ENCODE measurements around the gene DISC1.
A peak's percentile ranks its signal among the peaks of the same experiment; 100 is the strongest.
"Not testable (repeated sequence)": the region's sequence is repeated elsewhere in the genome, so short reads cannot be mapped to it uniquely, and the experiment has no call there.

Gene DISC1

GRCh38 chr1:231957359-231957758 is 330.8 kb downstream of the DISC1 start:
- H3K9me3 Mint-ChIP-seq: peaks cover 12% of the 10 kb centered on the region
- peaks cover 51% of the 10 kb centered on the region for H3K36me3 Mint-ChIP-seq (ENCODE audit: low read depth)
- intact Hi-C loops (cut with micrococcal nuclease): no loop called here
- H3K4me1 Mint-ChIP-seq (ENCODE audit: low read depth): peaks cover 10% of the 10 kb centered on the region
- H3K27ac Mint-ChIP-seq: peak overlapping the region; percentile 20
- H3K4me3 Mint-ChIP-seq: no peak overlapping the region
- no peaks in the 10 kb centered on the region for H3K27me3 Mint-ChIP-seq

DNA sequence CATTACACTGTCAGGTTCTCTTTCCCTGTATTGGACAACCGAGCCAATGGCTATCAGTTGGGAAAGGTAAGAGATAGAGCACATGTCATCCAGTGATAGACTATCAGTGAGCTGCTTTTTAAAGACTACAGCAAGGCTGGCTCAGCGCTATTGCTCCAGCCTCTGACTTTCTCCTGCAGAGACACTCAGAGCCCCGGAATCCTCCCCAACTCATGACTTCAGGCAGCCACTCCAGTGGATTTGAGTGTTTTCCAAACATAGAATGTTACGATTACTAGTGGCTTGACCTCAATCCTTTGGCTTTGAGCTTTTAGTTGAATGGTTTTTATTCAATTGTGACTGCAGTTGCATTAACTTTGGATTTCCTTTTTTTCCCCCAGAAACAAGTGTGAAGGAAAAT is 331.9 kb downstream of the DISC1 start:
- Mint-ChIP-seq H3K4me1 (ENCODE audit: low read depth) (peaks cover 19% of the 10 kb centered on the region), H3K9me3 (peaks cover 12% of the 10 kb centered on the region), H3K4me3 (no peak overlapping the region), H3K36me3 (ENCODE audit: low read depth) (peaks cover 59% of the 10 kb centered on the region), H3K27ac (no peak overlapping the region), H3K27me3 (no peaks in the 10 kb centered on the region)
- intact Hi-C loops (cut with micrococcal nuclease): no loop called here

DNA sequence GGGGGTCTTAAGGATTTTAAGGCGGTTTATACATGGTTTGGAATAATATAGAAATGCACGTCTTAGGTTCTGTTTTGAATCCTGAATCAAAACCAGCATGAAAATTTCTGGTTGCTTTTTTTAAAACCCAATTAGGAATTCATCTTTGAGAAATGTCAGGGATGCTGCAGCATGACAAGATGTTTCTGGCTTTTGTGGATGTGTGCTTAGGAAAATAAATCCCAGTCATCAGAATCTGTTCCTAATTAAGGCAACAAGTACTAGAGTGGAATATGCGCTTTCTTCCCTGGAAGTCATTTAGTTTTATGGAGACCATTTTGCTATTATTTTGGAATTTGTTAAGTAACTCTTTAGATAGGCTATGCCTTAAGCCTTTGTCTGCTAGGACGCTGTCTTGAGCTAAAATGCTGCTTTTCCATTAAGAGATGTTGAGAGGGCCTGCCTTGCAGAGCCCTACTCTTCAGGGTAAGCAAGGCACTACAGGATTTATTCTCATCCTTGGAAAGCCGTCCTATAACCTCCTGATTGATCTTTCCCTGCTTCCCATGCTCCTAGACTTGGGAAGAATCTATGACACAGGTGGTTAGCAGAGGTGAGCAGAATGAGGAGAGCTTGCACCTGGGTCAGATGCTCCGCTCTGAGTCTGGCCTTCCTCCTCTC is 332.8 kb downstream of the DISC1 start:
- peaks cover 12% of the 10 kb centered on the region for H3K9me3 Mint-ChIP-seq
- H3K36me3 Mint-ChIP-seq (ENCODE audit: low read depth): peaks cover 67% of the 10 kb centered on the region
- intact Hi-C loops (cut with micrococcal nuclease): no loop called here
- H3K27me3 Mint-ChIP-seq: no peaks in the 10 kb centered on the region
- peaks cover 28% of the 10 kb centered on the region for H3K4me1 Mint-ChIP-seq (ENCODE audit: low read depth)
- H3K27ac Mint-ChIP-seq: no peak overlapping the region
- no peak overlapping the region for H3K4me3 Mint-ChIP-seq

GRCh38 chr1:231961801-231962200 is 335.2 kb downstream of the DISC1 start:
- H3K4me3 Mint-ChIP-seq; H3K9me3 Mint-ChIP-seq; H3K27me3 Mint-ChIP-seq; H3K27ac Mint-ChIP-seq; intact Hi-C loops (cut with micrococcal nuclease): not testable (repeated sequence)
- H3K4me1 Mint-ChIP-seq (ENCODE audit: low read depth): peaks cover 44% of the 10 kb centered on the region
- H3K36me3 Mint-ChIP-seq (ENCODE audit: low read depth): peaks cover 52% of the 10 kb centered on the region

- Mint-ChIP-seq H3K27ac (no peak overlapping the region), H3K4me3 (no peak overlapping the region), H3K36me3 (ENCODE audit: low read depth) (peaks cover 46% of the 10 kb centered on the region), H3K9me3 (no peaks in the 10 kb centered on the region), H3K27me3 (no peaks in the 10 kb centered on the region), H3K4me1 (ENCODE audit: low read depth) (peaks cover 44% of the 10 kb centered on the region)
- intact Hi-C loops (cut with micrococcal nuclease): no loop called here
These were observed 336.0 kb downstream of the DISC1 start for GRCh38 chr1:231962636-231963035.

GRCh38 chr1:231964241-231964640 is 337.7 kb downstream of the DISC1 start:
- peak overlapping the region; percentile 60 for H3K27ac Mint-ChIP-seq
- H3K4me3 Mint-ChIP-seq: no peak overlapping the region
- no peaks in the 10 kb centered on the region for H3K27me3 Mint-ChIP-seq
- H3K4me1 Mint-ChIP-seq (ENCODE audit: low read depth): peaks cover 44% of the 10 kb centered on the region
- no peaks in the 10 kb centered on the region for H3K9me3 Mint-ChIP-seq
- intact Hi-C loops (cut with micrococcal nuclease): no loop called here
- peaks cover 52% of the 10 kb centered on the region for H3K36me3 Mint-ChIP-seq (ENCODE audit: low read depth)

DNA sequence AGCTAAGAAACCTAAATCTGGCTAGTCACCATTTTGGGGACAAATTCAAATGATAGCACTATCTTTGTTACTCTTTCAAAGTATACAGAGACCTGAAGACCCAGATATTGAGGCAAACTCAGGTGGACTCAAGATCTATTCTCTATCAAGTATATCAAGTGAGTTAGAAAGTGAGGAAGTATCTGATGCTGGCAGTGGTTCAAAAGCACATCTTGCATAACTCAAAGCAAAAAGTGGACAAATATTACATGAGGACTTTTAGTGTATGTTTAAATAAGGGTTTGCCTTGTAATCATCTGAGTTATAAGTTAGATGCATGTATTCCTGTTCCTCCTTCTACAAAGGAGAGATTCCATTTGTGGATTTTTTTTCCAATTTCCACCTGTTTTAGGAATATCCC is 338.4 kb downstream of the DISC1 start:
- Mint-ChIP-seq H3K9me3 (no peaks in the 10 kb centered on the region), H3K36me3 (ENCODE audit: low read depth) (peaks cover 45% of the 10 kb centered on the region), H3K27me3 (no peaks in the 10 kb centered on the region), H3K27ac (no peak overlapping the region), H3K4me3 (no peak overlapping the region), H3K4me1 (ENCODE audit: low read depth) (peaks cover 44% of the 10 kb centered on the region)
- intact Hi-C loops (cut with micrococcal nuclease): no loop called here

DNA sequence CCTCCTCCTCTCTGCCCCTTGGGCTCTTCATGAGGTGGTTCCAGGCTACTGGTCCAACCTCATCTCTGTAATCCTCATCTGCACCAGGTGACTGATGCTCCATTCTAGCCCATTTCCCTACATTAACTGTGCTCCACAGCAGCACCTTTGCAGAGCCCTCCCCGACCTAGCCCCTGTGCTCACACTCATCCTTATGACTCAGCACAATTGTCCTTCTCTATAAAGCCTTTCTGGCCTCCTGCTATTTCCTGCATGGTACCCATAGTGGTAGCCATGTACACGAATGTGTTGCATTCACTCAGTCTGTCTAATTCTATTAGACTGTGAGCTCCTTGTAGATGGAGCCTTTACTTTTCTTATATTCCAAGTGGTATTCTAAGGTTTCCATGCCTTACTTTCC is 339.0 kb downstream of the DISC1 start:
- peak overlapping the region; percentile 1 for H3K27ac Mint-ChIP-seq
- no peak overlapping the region for H3K4me3 Mint-ChIP-seq
- no peaks in the 10 kb centered on the region for H3K27me3 Mint-ChIP-seq
- peaks cover 50% of the 10 kb centered on the region for H3K4me1 Mint-ChIP-seq (ENCODE audit: low read depth)
- H3K9me3 Mint-ChIP-seq: no peaks in the 10 kb centered on the region
- intact Hi-C loops (cut with micrococcal nuclease): no loop called here
- peaks cover 39% of the 10 kb centered on the region for H3K36me3 Mint-ChIP-seq (ENCODE audit: low read depth)

DNA sequence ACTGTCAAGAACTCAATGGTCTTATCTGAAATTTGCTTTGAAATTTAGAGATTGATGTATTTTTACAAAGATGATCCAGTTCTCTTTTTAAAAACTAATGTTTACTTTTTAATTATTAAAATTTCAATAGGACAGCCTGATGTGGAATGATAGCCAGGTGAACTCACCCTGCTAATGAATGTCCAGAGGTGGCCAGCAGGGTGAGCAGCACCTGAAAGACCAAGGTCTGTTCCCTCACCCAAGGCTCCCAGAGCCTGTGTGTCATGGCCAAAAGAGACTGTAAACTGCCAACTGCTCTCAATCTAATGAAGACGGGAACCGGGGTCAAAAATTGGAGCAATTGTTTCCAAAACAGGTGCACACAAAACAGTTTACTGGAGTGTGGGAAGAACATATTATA is 340.4 kb downstream of the DISC1 start:
- Mint-ChIP-seq H3K27me3 (no peaks in the 10 kb centered on the region), H3K4me1 (ENCODE audit: low read depth) (peaks cover 55% of the 10 kb centered on the region), H3K4me3 (no peak overlapping the region), H3K36me3 (ENCODE audit: low read depth) (peaks cover 29% of the 10 kb centered on the region), H3K9me3 (no peaks in the 10 kb centered on the region), H3K27ac (no peak overlapping the region)
- intact Hi-C loops (cut with micrococcal nuclease): no loop called here

GRCh38 chr1:231969076-231969475 is 342.5 kb downstream of the DISC1 start:
- peaks cover 19% of the 10 kb centered on the region for H3K36me3 Mint-ChIP-seq (ENCODE audit: low read depth)
- no peak overlapping the region for H3K4me3 Mint-ChIP-seq
- H3K27me3 Mint-ChIP-seq: no peaks in the 10 kb centered on the region
- intact Hi-C loops (cut with micrococcal nuclease): no loop called here
- H3K4me1 Mint-ChIP-seq (ENCODE audit: low read depth): peaks cover 48% of the 10 kb centered on the region
- no peaks in the 10 kb centered on the region for H3K9me3 Mint-ChIP-seq
- no peak overlapping the region for H3K27ac Mint-ChIP-seq

GRCh38 chr1:231969761-231970160 is 343.2 kb downstream of the DISC1 start:
- Mint-ChIP-seq H3K4me1 (ENCODE audit: low read depth) (peaks cover 43% of the 10 kb centered on the region), H3K36me3 (ENCODE audit: low read depth) (peaks cover 20% of the 10 kb centered on the region)
- H3K27ac Mint-ChIP-seq, H3K9me3 Mint-ChIP-seq, H3K4me3 Mint-ChIP-seq, H3K27me3 Mint-ChIP-seq: not testable (repeated sequence)
- intact Hi-C loops (cut with micrococcal nuclease): loop anchor here (5.0 kb wide), 1 partner anchor 102 kb away; no protein-coding TSS in a partner anchor

- Mint-ChIP-seq H3K36me3 (ENCODE audit: low read depth) (peaks cover 28% of the 10 kb centered on the region), H3K4me3 (no peak overlapping the region), H3K4me1 (ENCODE audit: low read depth) (peaks cover 37% of the 10 kb centered on the region), H3K27me3 (no peaks in the 10 kb centered on the region), H3K27ac (peak overlapping the region; percentile 77), H3K9me3 (no peaks in the 10 kb centered on the region)
- intact Hi-C loops (cut with micrococcal nuclease): loop anchor here (5.0 kb wide), 1 partner anchor 103 kb away; no protein-coding TSS in a partner anchor
These were observed 344.1 kb downstream of the DISC1 start for GRCh38 chr1:231970684-231971083.

GRCh38 chr1:231971397-231972110 is 345.0 kb downstream of the DISC1 start:
- Mint-ChIP-seq H3K9me3 (peaks cover 3% of the 10 kb centered on the region), H3K4me3 (no peak overlapping the region), H3K27ac (peak overlapping the region; percentile 77), H3K27me3 (no peaks in the 10 kb centered on the region), H3K4me1 (ENCODE audit: low read depth) (peaks cover 44% of the 10 kb centered on the region), H3K36me3 (ENCODE audit: low read depth) (peaks cover 27% of the 10 kb centered on the region)
- intact Hi-C loops (cut with micrococcal nuclease): loop anchor here (5.0 kb wide), 1 partner anchor 104 kb away; no protein-coding TSS in a partner anchor

DNA sequence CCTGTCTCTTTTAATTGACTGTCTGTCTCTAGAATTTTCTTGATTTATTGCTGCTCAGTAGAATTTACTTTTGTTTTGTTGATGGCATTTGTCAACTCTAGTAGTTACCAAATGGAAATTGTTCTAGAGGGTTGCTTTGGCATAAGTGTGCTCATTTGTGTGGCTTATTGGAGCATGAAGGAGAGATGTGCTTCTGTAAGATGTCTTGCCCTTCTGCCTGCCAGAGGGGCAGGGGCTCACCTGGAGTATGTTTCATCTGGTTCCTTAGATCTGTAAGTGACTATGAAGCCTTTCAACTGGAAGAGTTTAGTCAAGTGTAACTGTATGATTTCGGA is 345.5 kb downstream of the DISC1 start:
- peaks cover 48% of the 10 kb centered on the region for H3K4me1 Mint-ChIP-seq (ENCODE audit: low read depth)
- peak overlapping the region; percentile 77 for H3K27ac Mint-ChIP-seq
- peak overlapping the region; percentile 17 for H3K4me3 Mint-ChIP-seq
- peaks cover 8% of the 10 kb centered on the region for H3K9me3 Mint-ChIP-seq
- H3K27me3 Mint-ChIP-seq: no peaks in the 10 kb centered on the region
- intact Hi-C loops (cut with micrococcal nuclease): loop anchor here (5.0 kb wide), 1 partner anchor 105 kb away; no protein-coding TSS in a partner anchor
- H3K36me3 Mint-ChIP-seq (ENCODE audit: low read depth): peaks cover 25% of the 10 kb centered on the region
